Measurements from ENCODE around the gene VPS8.
"Not testable (repeated sequence)": the region's sequence is repeated elsewhere in the genome, so short reads cannot be mapped to it uniquely, and the experiment has no call there.

Gene VPS8

DNA sequence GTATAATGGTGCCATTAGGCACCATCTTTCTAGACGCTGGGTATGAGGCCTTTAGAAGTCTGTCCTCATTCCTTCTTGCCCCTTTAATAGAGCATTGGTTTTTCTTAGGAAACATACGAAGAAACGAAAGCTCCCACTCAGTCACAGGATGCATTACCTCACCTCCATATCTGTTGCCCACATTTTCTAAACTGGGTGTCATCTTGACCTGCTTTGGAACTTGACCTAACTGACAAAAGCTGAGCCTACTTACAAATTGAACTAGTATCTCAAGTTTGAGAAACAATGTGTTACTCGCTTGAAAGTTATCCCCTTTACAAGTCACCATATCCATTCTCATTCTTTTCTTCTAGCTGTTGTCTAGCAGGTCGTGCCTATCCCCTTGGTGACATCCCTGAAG, 102.7 kb downstream of the VPS8 start:
- no peak for DNase-seq (ENCODE audit: low read depth in 2 of 2)

GRCh38 chr3:184918750-184919149, 106.8 kb downstream of the VPS8 start:
- no peak for DNase-seq (ENCODE audit: low read depth in 2 of 2)

- DNase-seq (ENCODE audit: low read depth in 2 of 2), result no peak
Measured at GRCh38 chr3:184919651-184920050, 107.7 kb downstream of the VPS8 start.

- DNase-seq (ENCODE audit: low read depth in 2 of 2), result no peak
Measured at GRCh38 chr3:184924547-184924946, 112.6 kb downstream of the VPS8 start.

- DNase-seq (ENCODE audit: low read depth in 2 of 2), result no peak
Measured at GRCh38 chr3:184927796-184928315, 115.9 kb downstream of the VPS8 start.

- DNase-seq (ENCODE audit: low read depth in 2 of 2), result no peak
Measured at GRCh38 chr3:184932777-184933176, 120.8 kb downstream of the VPS8 start.

GRCh38 chr3:184937611-184938010, 125.6 kb downstream of the VPS8 start:
- no peak for DNase-seq (ENCODE audit: low read depth in 2 of 2)

DNA sequence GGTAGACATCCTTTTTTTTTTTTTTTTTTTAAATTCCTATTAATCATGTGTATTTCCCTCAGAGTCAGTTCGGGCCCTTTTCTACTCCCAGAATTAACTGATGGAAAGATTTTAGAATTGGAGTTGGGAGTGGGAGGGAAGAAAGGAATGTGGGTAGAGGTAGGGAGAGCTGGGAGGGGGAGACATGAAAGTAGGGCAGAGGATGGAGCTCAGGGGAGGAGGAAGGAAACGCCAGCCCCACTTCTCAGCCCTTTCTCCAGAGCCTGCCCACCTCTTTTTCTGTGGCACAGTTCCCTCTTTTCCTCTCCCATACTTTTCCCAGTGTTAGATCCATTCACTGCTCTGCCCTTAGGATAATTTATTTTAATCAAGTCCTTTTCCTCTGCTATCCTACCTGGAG, 129.4 kb downstream of the VPS8 start:
- DNase-seq (ENCODE audit: low read depth in 2 of 2), result no peak

DNA sequence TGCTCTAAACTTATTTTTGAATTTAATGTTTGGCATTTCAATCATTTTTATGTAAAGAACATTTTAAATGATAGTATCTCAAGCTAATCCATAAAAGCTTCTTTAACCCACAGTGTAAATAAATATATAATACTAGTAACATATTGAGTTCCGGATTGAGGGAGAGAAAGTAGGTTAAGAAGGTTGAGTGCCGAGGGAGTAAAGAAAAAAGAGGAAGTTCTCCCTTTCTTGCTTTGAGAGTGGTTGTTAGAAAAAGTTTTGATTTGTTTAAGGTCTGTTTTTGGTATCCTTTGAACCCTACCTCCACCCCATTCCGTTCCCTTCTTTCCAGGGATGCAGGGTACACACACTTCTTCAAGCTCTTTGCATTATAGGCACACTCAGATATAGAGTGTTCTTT, 130.8 kb downstream of the VPS8 start:
- DNase-seq (ENCODE audit: low read depth in 2 of 2), result no peak

- DNase-seq (ENCODE audit: low read depth in 2 of 2), result no peak
Measured at GRCh38 chr3:184944241-184944640, 132.3 kb downstream of the VPS8 start.

DNA sequence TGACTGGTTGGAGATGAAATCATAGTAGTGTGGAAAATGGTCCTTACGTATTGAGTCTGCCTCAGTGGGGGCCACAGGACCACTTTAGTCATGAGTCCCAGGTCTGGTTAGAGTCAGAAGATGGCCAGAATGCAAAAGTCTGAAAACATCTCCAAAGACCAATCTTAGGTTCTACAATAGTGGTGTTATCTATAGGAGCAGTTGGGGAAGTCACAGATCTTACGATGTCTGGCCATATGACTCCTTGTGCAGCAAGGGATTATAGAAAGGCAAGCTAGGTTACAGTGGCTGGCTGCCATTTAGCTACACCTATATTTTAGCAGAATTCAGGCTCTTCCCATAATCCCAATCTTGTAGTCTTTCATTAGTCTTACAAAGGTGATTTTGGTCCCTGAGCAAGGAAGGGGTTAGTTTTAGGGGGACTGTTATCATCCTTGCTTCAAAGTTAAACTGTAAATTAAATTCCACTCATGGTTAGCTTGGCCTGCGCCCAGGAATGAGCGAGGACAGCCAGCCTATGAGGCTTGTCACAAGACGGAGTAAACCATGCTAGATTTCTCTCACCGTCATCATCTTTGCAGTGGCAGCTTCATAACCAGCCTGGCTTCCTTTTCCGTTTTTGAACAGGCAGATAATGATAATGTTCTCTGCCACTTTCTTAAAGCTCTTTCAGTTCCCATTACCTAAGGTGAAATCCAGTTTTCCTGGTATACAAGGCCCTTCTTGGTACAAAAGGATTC, 134.1 kb downstream of the VPS8 start:
- no peak for DNase-seq (ENCODE audit: low read depth in 2 of 2)

- DNase-seq (ENCODE audit: low read depth in 2 of 2), result no peak
Measured at GRCh38 chr3:184946917-184947316, 135.0 kb downstream of the VPS8 start.

DNA sequence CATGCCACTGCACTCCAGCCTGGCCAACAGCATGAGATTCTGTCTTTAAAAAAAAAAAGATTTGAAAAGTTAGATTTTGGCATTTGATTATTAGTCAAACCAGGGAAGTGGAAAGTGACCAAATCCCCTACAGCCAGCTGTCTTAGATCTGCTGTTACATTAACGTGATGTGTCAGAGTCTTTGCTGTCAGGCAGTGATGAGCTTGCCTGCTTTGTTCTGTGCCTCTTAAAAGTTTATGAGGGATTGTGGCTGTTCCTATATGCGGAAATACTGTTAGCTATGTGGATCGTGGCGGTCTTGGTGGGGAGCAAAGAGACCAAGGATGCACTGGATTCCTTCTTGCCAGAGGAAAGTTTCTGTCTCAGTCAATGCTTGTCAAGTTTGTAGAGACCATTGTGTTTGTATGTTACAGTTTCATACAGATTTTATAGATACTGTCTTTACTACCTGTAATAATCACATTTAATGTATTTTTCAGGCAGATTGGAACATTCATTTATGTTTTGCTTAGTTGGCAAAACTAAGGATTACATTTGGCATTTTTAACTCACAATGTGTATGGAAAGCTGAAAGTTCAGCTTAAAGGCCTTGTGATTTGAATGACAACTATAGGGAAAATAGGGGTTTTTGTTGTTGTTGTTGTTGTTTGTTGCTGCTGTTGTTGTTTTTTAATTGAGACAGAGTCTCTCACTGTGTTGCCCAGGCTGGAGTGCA, 137.4 kb downstream of the VPS8 start:
- no peak for DNase-seq (ENCODE audit: low read depth in 2 of 2)

DNA sequence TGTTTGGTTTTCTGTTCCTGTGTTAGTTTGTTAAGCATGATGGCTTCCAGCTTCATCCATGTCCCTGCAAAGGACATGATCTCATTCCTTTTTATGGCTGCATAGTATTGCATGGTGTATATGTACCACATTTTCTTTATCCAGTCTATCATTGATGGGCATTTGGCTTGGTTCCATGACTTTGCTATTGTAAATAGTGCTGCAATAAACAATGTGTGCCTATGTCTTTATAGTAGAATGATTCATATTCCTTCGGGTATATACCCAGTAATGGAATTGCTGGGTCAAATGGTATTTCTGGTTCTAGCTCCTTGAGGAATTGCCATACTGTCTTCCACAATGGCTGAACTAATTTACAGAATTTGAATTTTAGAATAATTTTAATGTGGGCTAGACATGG, 138.8 kb downstream of the VPS8 start:
- not testable (repeated sequence) for DNase-seq (ENCODE audit: low read depth in 2 of 2)

GRCh38 chr3:184952671-184953070, 140.7 kb downstream of the VPS8 start:
- DNase-seq (ENCODE audit: low read depth in 2 of 2), result no peak

DNA sequence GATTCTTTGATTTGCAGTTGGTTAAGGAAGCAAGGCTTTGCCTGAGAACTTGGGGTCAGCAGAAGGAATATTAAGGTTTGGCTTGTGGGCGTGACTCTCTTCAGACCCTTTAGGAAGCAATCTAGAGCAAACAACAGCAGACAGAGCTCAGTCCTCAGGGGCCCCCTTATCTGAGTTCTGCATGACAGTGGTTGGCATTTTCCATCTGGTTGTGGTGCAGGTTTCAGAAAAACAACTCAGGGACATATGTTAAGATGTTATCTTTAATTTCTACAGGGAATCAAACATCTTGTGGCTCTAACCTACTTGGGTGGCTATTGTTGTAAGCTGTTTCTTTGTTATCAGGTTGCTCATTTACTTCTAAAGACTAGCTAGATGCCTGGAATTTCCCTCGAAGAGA, 141.4 kb downstream of the VPS8 start:
- no peak for DNase-seq (ENCODE audit: low read depth in 2 of 2)

- DNase-seq (ENCODE audit: low read depth in 2 of 2), result no peak
Measured at GRCh38 chr3:184954251-184954650, 142.3 kb downstream of the VPS8 start.

DNA sequence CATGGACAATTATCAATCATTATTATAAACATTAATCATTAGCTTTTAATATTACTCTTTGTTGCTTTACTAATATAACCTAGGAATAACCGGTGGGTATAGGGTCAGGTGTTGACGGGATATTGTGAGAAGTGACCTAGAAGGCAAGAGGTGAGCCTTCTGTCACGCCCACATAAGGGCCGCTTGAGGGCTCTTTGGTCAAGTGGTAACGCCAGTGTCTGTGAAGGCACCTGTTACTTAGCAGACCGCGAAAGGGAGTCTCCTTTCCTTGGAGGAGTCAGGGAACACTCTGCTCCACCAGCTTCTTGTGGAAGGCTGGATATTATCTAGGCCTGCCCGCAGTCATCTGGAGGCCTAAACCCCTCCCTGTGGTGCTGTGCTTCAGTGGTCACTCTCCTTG, 142.9 kb downstream of the VPS8 start:
- not testable (repeated sequence) for DNase-seq (ENCODE audit: low read depth in 2 of 2)

DNA sequence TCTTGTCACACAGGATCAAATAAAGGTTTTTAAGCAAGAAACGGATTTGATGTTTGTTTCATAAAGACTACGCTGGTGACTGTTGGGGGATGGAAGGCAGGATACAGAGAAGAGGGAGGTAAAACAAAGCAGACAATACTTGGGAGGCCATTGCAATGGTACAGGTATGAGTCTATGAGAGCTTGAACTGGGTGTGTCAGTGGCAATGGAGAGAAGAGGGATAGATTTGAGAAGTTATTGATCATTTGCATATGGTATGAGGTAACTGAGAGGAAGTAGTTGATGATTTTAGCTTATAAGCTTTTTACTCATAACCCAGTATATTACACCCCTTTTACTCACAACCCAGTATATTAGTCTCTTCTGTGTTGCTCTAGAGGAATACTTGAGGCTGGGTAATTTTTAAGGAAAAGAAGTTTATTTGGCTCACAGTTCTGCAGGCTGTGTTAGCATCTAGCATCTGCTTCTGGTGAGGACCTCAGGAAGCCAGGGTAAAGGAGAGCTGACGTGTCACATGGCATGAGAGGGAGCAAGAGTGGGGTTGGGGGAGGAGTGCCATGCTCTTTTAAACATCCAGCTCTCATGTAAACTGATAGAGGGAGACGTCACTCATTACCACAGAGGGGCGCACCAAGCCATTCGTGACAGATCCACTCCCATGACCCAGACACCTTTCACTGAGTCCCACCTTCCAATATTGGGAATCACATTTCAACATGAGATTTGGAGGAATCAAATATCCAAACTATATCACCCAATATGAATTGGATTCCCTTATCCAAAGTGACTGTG, 153.9 kb downstream of the VPS8 start:
- DNase-seq (ENCODE audit: low read depth in 2 of 2), result no peak

DNA sequence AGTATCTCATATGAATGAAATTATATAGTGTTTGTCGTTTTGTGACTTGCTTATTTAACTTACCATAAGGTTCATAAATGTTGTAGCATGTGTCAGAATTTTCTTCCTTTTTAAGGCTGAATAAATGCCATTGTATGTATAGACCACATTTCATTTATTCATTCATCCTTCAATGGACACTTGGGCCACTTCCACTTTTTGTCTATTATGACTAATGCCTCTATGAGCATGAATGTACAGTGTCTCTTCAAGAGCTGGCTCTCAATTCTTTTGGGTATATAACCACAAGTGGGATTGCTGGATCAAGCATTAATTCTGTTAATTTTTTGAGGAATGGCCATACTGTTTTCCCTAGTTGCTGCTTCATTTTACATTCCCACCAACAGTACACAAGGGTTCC, 156.1 kb downstream of the VPS8 start:
- DNase-seq (ENCODE audit: low read depth in 2 of 2), result no peak

GRCh38 chr3:184970186-184970585, 158.2 kb downstream of the VPS8 start:
- DNase-seq (ENCODE audit: low read depth in 2 of 2), result no peak

DNA sequence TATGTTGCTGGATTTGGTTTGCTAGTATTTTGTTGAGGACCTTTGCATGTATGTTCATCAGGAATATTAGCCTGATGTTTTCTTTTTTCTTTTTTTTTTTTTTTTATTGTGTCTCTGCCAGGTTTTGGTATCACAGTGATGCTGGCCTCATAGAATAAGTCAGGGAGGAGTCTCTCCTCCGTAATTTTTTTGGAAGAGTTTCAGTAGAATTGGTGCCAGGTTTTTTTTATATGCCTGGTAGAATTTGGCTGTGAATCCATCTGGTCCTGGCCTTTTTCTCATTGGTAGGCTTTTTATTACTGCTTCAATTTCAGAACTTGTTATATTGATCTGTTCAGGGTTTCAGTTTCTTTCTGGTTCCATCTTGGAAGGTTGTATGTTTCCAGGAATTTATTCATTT, 165.8 kb downstream of the VPS8 start:
- no peak for DNase-seq (ENCODE audit: low read depth in 2 of 2)

All from activated CD4-positive, alpha-beta T cell treated with anti-CD3 and anti-CD28 coated beads for 24 hours (primary cell).